NCI-H69 (cell line): ENCODE measurements around the gene LEAP2.

Experiments
- DNase-seq: peaks from one replicate; lab custom pipeline; 2025; lab: John Stamatoyannopoulos, UW

LEAP2 gene

DNA sequence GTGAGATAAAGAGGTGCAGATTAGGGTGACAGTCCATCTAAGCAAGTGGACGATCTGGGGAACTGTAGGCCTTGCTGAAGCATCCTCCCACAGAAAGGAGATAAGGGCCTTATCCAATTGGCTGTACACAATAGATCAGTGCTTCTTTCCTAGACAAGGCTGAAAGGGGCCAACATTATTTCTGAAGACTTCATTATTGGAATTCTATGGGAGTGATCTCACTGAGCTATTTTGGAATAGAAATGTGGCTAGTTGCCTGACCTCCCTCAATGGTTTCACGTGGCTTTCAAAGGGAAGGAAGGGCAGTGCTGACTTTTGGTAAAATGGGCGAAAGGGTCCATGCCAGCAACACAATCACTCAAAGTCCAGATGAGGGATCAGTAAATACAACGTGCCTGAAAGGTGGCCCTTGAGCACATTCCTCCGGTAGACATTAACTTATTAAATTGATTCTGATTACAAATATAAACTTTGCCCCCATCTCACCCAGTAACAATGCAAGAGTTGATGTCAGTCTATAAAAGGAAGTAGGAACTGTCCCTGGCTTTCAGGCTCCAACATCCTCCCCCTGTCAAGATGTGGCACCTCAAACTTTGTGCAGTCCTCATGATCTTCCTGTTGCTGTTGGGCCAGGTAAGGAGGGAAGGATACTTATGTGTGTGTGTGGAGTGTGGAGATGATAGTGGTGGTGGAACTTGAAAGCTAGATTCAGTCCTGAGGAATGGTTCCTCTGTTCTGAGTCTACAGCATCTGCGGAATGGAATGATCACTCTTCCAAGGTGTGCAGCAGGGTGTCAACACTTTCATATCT is at the start of gene LEAP2:
LEAP2 (plus strand) TSS at position 550 of the 811 bp plus-strand sequence; CDS start at position 577, 27 bp downstream.
- DNase-seq, result no peak

DNA sequence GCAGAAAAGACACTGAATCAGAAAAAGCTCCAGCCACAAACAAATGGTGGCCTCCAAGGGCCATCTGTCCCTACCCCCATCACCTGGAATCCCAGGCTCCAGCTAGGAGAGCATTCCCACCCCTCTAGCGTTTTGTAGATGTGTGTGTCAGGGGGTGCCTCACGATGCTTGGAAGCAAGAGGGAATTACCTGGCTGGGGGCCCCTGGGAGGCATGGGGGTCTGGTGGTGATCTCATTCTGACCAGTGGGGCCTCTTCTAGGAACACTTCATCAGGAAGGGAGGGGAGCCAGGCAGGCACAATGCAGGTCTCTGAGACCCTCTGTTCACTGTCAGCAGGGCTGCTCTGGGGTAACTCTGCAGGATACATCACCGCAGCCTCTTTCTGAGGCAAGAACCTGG is 49.0 kb upstream of the LEAP2 start:
- DNase-seq, result no peak

GRCh38 chr5:132825033-132825833 is 48.2 kb upstream of the LEAP2 start:
- DNase-seq, result no peak

GRCh38 chr5:132825834-132826391 is 47.6 kb upstream of the LEAP2 start:
- DNase-seq, result no peak

GRCh38 chr5:132826424-132827082 is 46.9 kb upstream of the LEAP2 start:
- no peak for DNase-seq

DNA sequence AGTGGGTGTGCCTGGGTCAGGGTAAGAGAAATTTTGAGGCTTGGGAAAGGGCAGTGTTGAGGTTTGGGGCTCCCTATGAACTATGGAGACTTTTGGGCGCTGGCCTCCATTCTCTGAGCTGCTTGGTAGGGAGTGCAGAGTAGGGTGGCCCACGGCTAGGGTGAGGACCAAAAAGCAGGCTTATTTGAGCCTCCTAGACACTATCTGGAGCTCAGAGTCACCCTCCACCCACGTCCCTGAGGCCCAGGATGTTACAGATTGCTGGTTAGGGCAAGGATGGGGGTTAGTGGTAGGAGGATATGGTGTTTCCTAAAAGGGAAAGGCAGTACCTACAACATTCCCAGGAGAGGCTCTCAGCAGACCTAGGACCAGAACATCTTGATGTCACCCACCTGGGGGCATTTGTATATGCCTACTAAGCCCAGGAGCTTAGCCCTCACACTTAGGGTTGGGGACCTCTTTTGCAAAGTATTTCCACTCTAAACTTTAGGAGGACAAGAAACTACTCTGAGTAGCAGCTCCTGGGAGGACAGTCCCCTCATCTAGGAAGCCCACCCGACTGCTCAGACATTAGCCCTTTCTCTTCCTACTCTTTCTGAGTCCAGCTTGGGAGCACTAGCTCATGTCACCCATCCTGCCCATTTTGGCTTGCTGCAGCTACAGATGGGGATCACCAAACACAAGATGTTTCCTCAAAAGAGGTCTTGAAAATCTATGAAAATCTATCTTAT is 45.4 kb upstream of the LEAP2 start:
- DNase-seq, result no peak

- peak; percentile 57 for DNase-seq
These were observed 44.5 kb upstream of the LEAP2 start for GRCh38 chr5:132828846-132829494.

DNA sequence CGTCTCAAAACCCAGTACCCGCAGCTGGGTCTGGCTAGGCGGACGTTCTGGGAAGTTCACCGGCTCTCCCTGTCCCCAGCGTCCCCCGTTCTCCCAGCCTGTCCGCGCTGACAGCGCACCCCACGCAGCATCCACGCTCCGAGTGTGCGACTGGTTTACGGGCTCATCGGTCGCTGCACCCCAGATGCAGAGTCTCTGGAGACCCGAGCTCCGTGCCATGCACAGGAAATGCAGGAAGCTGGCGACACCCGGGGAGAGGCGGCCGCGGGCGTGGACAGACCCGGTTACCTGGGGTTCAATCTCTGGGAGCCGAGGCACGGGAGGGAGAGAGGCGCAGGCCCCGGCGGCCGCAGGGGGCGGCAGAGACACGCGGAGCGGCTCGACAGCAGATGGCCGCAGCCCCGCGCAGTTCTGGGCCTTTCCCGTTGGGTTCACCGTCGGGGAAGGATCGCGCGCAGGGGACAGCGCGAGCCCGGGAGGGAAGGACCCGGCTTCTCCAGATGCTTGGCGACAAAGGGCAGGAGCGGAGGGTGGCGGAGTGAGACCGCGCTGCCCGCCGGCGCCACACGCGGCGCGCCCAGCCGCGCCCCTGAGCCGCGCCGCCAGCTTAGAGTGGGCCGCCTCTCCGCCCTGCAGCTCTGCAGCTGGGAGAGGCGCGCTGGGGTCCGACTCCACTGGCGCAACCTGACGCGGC is 43.6 kb upstream of the LEAP2 start:
- peak; percentile 90 for DNase-seq

DNA sequence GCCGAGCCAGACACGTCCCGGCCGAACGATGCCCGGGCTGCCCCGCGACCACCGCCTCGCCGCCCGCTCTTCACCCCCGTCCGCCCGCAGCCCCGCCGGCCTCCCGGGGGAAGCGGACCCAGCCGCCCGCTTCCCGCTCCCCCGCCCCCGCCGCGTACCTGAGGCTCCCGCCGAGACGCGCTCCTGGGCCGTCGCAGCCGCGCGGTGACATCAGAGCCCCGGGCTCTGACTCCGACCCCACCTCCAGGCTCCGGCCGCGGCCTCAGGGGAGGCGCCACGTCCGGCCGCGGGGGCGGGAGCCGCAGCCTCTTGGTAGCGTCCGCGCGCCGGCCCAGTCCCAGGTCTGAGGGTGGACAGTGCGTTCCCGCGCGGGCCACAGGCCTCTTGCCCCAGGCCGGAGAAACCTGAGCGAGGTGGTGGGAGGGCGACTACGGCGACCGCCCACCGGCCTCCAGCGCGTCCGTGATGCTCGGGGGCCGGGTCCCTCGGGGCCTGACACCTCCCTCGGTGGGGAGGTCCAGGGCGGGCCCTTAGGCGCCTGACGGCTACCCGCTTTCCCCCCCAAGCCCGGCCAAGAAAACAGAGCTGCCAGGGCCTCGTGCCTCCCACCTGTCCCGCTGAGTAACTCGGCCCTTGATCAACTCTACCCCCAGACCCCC is 42.9 kb upstream of the LEAP2 start, which contains the start of gene SHROOM1:
SHROOM1 (minus strand) TSS at position 212 of the 659 bp plus-strand sequence. CDS start 4,507 bp downstream, outside the sequence.
- peak; percentile 86 for DNase-seq

DNA sequence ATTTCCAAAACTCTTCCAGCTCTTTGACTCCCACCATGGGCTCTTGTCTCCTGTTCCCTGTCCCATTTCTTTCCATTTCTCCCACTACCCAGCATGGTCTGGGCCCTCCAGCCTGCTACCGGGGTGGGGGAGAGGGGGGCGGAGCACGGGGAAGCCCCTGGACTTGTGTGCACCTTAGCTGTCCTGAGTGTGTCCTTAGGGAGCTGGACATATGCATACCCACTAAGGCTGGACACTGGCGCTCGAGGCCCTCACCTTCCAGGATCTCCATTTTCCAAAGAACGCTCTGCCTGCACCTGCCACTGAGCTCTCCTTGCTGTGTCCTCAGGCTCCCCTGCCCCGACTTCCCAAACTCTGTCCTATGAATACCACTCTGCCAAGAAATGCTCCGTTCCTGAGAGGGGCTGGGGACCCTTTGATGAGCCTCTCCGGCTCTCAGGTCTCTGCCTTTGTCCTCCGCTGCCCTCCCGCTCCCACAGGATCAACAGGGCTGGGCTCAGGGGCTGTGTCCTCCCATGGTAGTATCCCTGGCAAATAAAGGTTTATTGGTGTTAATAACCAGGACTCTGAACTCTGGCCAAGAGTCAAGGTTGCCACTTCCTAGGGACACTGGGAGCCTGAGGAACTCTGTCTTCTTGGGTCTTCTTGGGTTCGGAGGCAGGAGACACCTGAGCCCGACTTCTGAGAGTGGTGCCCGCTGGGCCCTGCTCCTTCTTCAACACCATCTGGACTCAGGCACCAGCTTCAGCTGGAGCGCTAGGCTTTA is 42.2 kb upstream of the LEAP2 start:
- DNase-seq, result no peak

GRCh38 chr5:132832612-132833011 is 40.9 kb upstream of the LEAP2 start:
- no peak for DNase-seq

GRCh38 chr5:132834057-132834456 is 39.4 kb upstream of the LEAP2 start:
- DNase-seq, result no peak

- no peak for DNase-seq
These were observed 36.6 kb upstream of the LEAP2 start for GRCh38 chr5:132836852-132837251.

DNA sequence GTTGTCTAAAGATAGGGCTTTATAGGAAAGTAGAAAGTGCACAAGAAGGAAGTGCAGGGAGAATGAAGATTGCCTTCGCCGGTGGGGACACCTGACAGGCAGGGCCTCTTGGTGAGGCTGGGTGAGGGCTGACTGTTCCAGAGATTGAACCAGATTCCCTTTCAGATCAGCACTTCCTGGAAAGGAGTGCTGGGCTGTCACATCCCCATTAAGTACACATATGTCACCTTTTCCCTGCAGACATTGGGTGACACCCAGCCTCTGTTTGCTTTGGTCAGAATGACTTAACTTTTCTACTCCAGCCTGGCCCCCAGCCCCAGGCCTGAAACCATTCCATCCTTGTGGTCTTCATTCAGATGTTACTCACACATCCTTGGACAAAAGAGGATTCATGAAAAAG is 35.6 kb upstream of the LEAP2 start:
- DNase-seq, result peak; percentile 58

- no peak for DNase-seq
These were observed 34.8 kb upstream of the LEAP2 start for GRCh38 chr5:132838516-132839282.

DNA sequence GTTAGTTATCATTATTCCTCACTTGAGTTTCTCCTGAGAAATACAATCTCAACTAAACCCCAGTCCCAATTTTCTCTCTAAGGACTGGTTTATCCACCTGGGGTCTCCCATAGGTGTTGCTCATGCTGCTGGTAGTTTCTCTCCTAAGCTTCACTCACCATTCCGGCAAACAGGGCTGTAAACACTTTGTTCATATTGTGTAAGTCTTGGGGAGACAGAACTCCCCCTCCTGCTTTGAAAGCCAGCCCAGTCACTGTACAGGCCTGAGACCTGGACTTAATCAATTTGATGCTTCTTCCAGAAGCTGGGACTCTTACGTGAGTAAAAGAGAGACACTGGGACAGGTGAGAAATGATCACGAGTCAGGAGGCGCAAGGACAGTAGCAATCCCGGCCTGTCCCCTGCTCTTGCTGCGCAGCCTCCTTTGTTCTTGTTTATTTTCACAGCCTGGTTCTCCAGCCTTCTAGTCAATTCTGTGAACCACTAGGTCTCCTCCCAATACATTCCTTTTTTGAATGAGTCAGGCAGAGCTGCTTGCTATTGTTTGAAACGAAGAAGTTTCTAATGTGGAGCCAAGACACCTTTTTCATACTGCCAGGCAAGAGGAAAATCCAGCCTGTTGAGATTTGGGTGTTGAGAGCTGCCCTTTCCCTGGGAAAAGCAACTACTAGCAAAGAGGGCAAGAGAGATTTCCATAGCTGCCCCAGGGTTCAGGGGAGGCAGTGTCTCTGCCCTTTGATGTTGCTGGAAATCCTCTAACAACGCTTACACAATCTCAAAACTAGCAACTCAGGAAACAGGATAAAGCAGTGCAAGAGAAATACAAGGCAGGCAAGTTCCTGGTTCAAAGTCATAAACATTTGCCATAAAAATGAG is 33.8 kb upstream of the LEAP2 start:
- no peak for DNase-seq

DNA sequence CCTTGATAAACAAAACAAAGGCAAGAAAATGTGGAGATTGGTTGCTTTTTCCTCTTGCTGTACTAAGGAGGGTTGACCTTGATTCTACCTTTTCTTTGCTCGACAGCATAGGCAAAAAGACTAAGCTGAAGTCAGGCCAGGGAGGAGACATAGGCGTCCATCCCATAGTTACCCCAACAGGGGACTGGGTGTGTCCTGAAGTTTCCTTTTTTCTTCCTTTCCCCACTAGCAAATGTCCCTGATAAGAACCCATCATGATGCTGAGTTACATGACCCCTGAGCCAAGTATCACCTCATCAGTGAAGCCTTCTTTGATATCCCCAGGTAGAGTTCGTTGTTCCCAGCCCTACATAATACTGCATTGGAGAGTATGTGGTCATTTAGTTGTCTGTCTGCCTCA is 33.2 kb upstream of the LEAP2 start:
- DNase-seq, result no peak
